Measurements from ENCODE around the gene ATF7IP2.
"Not testable (repeated sequence)": the region's sequence is repeated elsewhere in the genome, so short reads cannot be mapped to it uniquely, and the experiment has no call there.

The ATF7IP2 gene

DNA sequence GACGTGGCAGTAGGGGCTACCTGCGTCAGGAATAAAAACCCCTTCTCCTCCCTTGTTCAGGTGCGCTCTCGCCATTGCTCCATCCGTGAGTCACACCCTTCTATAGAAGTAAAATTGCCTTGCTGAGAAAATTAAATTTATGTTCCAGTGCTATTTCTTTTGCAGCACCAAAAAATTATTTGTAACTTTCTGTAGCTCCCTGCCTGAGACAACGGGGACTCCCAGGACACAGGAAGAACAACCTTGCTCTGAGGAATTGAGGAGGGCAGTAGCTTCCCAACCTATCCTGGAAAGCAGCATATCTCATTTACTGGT lies 109.1 kb downstream of the ATF7IP2 start:
- DNase-seq (ENCODE audit: extremely low spot score), result no peak
- ChIA-PET CTCF (interaction anchor here (3.1 kb wide), 1 partner anchor 15 kb away, joined by 12 read pairs; no protein-coding TSS in a partner anchor), POLR2A (no interaction called here)
- TF ChIP-seq, protein P1, sequence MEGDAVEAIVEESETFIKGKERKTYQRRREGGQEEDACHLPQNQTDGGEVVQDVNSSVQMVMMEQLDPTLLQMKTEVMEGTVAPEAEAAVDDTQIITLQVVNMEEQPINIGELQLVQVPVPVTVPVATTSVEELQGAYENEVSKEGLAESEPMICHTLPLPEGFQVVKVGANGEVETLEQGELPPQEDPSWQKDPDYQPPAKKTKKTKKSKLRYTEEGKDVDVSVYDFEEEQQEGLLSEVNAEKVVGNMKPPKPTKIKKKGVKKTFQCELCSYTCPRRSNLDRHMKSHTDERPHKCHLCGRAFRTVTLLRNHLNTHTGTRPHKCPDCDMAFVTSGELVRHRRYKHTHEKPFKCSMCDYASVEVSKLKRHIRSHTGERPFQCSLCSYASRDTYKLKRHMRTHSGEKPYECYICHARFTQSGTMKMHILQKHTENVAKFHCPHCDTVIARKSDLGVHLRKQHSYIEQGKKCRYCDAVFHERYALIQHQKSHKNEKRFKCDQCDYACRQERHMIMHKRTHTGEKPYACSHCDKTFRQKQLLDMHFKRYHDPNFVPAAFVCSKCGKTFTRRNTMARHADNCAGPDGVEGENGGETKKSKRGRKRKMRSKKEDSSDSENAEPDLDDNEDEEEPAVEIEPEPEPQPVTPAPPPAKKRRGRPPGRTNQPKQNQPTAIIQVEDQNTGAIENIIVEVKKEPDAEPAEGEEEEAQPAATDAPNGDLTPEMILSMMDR (IDR thresholded peaks at IDR 0.05; ENCODE audit: control extremely low read depth, extremely low read depth, low read depth, missing control alignments), result no peak

DNA sequence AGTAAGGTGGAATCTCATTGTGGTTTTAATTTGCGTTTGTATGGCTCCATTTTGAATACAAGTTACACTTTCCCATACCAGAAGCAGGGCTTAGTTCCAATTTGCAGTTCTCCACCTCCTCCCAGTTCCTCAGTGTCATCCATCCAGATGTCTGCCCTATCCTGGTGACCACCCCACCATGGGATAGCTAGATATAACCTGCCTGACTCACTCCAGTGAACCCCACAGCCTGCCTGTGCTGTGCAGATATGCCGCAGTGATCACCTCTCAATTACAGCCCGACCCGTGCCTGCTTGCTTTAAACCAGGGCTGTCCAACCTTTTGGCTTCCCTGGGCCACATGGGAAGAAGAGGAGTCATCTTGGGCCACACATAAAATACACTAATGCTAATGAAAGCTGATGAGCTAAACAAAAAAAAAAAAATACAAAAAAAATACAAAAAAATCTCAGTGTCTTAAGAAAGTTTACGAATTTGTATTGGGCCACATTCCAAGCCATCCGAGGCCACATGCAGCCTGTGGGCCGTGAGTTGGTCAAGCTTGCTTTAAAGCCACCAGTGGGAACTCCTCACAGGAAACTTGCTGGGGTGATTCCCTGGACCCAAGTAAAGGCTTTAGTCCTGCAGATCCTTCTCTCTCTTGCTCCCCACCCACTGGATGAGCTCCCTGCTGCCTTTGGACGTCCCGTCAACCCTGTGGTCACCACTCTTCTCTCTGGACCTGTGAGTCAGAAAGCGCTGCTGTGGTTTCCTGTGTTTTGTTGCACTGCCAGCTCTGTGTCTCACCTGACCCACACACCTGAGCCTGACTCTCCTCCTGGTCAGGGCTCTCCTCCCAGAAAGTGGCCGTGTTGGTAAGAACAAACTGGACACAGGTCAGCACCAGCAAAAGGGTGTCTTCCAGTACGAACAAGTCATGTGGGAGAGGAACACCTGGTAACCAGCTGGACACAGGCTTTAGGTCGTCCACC lies 111.6 kb downstream of the ATF7IP2 start:
- no peak for DNase-seq (ENCODE audit: extremely low spot score)
- TF ChIP-seq, protein P1 (IDR thresholded peaks at IDR 0.05; ENCODE audit: control extremely low read depth, extremely low read depth, low read depth, missing control alignments), result no peak
- POLR2A ChIA-PET, result no interaction called here
- CTCF ChIA-PET, result interaction anchor here (1.2 kb wide), 1 partner anchor 12 kb away, joined by 5 read pairs; no protein-coding TSS in a partner anchor

DNA sequence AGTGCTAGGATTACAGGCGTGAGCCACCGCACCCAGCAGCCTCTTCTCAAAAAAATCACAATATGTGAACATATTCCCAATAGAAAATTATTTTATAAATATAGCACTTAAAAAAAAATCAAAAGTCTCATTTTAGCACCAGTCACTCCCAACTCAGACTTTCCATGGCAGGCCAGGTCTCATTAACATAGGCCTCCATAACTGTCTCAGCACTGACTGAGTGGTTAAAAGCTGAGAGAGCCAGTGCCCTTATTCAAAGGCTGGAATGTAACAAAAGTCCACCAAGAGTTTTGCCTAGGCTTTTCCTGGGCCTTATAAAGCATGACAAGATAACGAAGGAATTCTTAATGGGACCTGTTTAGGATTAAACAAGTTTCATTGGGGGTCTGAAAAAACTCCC lies 114.7 kb downstream of the ATF7IP2 start:
- TF ChIP-seq, protein P1 (IDR thresholded peaks at IDR 0.05; ENCODE audit: control extremely low read depth, extremely low read depth, low read depth, missing control alignments), result no peak
- ChIA-PET CTCF (interaction anchor here (1.4 kb wide), 1 partner anchor 237 kb away, joined by 3 read pairs; no protein-coding TSS in a partner anchor), POLR2A (no interaction called here)
- DNase-seq (ENCODE audit: extremely low spot score), result no peak

- ChIA-PET CTCF (interaction anchor here (0.8 to 1.4 kb wide), 2 partner anchors 9 to 236 kb away, joined by 3 read pairs; no protein-coding TSS in a partner anchor), POLR2A (no interaction called here)
- no peak for DNase-seq (ENCODE audit: extremely low spot score)
- TF ChIP-seq, protein P1 (IDR thresholded peaks at IDR 0.05; ENCODE audit: control extremely low read depth, extremely low read depth, low read depth, missing control alignments), result no peak
Measured at GRCh38 chr16:10501016-10501607, 115.3 kb downstream of the ATF7IP2 start.

GRCh38 chr16:10502776-10503175 lies 116.9 kb downstream of the ATF7IP2 start:
- TF ChIP-seq, protein P1 (IDR thresholded peaks at IDR 0.05; ENCODE audit: control extremely low read depth, extremely low read depth, low read depth, missing control alignments), result no peak
- CTCF ChIA-PET, result interaction anchor here (0.7 kb wide), 1 partner anchor 233 kb away, joined by 3 read pairs; no protein-coding TSS in a partner anchor
- POLR2A ChIA-PET, result no interaction called here
- DNase-seq (ENCODE audit: extremely low spot score), result no peak

DNA sequence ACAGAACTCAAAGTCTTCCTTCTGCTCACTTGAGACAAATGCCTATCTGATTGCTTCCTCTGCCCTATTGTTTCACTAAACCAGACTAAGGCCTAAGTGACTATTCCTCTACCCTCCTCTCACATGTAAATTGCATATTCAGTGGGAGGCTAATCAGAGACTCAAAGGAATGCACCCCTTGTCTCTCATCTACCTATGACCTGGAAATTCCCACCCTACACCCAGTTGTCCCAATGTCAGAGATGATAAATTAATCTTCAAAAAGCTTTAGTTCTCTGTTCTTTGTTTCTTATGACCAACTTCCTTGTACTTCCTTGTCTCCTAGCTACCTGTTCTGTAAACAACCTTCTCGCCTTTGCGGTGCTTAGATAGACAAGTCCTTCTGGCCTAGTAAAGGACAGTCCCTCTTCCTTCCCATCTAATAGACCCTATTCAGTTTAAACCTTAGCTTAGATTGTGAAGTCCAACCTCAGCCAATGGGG lies 118.6 kb downstream of the ATF7IP2 start:
- no peak for DNase-seq (ENCODE audit: extremely low spot score)
- ChIA-PET POLR2A (no interaction called here), CTCF (interaction anchor here (1.0 to 2.1 kb wide), 6 partner anchors 9 to 274 kb away, joined by 3 to 14 read pairs (median 5); no protein-coding TSS in a partner anchor)
- TF ChIP-seq, protein P1 (IDR thresholded peaks at IDR 0.05; ENCODE audit: control extremely low read depth, extremely low read depth, low read depth, missing control alignments), result no peak

GRCh38 chr16:10505286-10505685 lies 119.4 kb downstream of the ATF7IP2 start:
- DNase-seq (ENCODE audit: extremely low spot score); POLR2A ChIA-PET: not testable (repeated sequence)
- CTCF ChIA-PET, result interaction anchor here (0.9 to 2.1 kb wide), 5 partner anchors 8 to 250 kb away, joined by 3 to 14 read pairs (median 3); no protein-coding TSS in a partner anchor
